A549 (cell line): ENCODE measurements around the gene SIK3. TPM values are rescaled to one million over a fixed set of nuclear protein-coding genes. Genes with fewer than 3 reads are reported as not detected.

Experiments used
- ATAC-seq, 2 experiments: fragments of 200-7000 bp in 1 of 2; fragments of >200 bp in 1 of 2; cut with Nextera tagmentation in 1 of 2; cut with Tn5 transposase in 1 of 2; 3 replicates each; pipeline versions ENCODE4 v1.8.0 to v1.9.1; 2018 to 2020; ENCODE audit warnings: mild to moderate bottlenecking in 1 of 2, moderate library complexity in 1 of 2
- CTCF ChIA-PET: fragments of 300-600 bp; sonication (Branson Sonifier 250); formaldehyde crosslinking; extraction: SDS; loops from one replicate; lab custom pipeline; 2021; ENCODE audit warnings: antibody characterized with exemption, inconsistent platforms; lab: Yijun Ruan, JAX
- POLR2A ChIA-PET: fragments of 350-600 bp; formaldehyde crosslinking; extraction: SDS; loops from one replicate; lab custom pipeline; 2021; ENCODE audit warnings: antibody characterized with exemption, inconsistent platforms; lab: Yijun Ruan, JAX
- DNase-seq, 2 experiments: peaks; one replicate each; pipeline versions ENCODE4 v3.0.0 to v3.0.0-alpha.2; 2011 to 2016; ENCODE audit warnings: low read depth in 1 of 2, low spot score in 1 of 2
- FAIRE-seq: peaks from 2 replicates; lab custom pipeline; 2011; peaks lifted over from hg19 to GRCh38; lab: Jason Lieb, UNC
- H3K27ac ChIP-seq, 2 experiments: fragments of >200 bp; sonication (Bioruptor Twin); formaldehyde crosslinking; 3 replicates each; pipeline ENCODE4 v1.5.1; 2016 to 2017
- H3K4me1 ChIP-seq: fragments of >200 bp; sonication (Bioruptor Twin); formaldehyde crosslinking; 3 replicates; pipeline ENCODE4 v1.6.1; 2016
- H3K4me2 ChIP-seq: fragments of >200 bp; sonication (Bioruptor Twin); formaldehyde crosslinking; 3 replicates; pipeline ENCODE4 v1.6.1; 2016
- H3K4me3 ChIP-seq: fragments of >200 bp; sonication (Bioruptor Twin); formaldehyde crosslinking; 3 replicates; pipeline ENCODE4 v1.5.1; 2016
- H3K9me3 ChIP-seq: fragments of >200 bp; sonication (Bioruptor Twin); formaldehyde crosslinking; 3 replicates; pipeline ENCODE4 v1.6.1; 2016
- CBX8 ChIP-seq: fragments of 200-600 bp; sonication (generic); IDR thresholded peaks from 2 replicates; pipeline ENCODE4 v1.6.1; 2016
- CEBPB ChIP-seq, 2 experiments: fragments of >200 bp in 1 of 2; sonication (Bioruptor Twin) in 1 of 2; formaldehyde crosslinking in 1 of 2; IDR thresholded peaks; 2 replicates each; pipeline ENCODE4 v1.6.1; 2012 to 2016
- CHD4 ChIP-seq: fragments of 200-600 bp; sonication (generic); IDR thresholded peaks from 2 replicates; pipeline ENCODE4 v1.6.1; 2016; ENCODE audit warnings: antibody characterized with exemption, mild to moderate bottlenecking, borderline replicate concordance
- EHMT2 ChIP-seq: fragments of 200-600 bp; sonication (generic); IDR thresholded peaks from 2 replicates; pipeline ENCODE4 v1.6.1; 2016; ENCODE audit warnings: antibody characterized with exemption, low read depth, mild to moderate bottlenecking, moderate library complexity
- EP300 ChIP-seq, 2 experiments: fragments of >200 bp; sonication (Bioruptor Twin); formaldehyde crosslinking; IDR thresholded peaks; 2 replicates in 1 of 2; 3 replicates in 1 of 2; pipeline ENCODE4 v1.6.1; 2016 to 2017
- HEYL ChIP-seq: fragments of 250-450 bp; sonication (Bioruptor Pico); IDR thresholded peaks from 2 replicates; pipeline ENCODE4 v1.8.0; 2021; ENCODE audit warnings: mild to moderate bottlenecking, moderate library complexity
- HOXA7 ChIP-seq: fragments of 250-450 bp; sonication (Bioruptor Pico); IDR thresholded peaks from 2 replicates; pipeline ENCODE4 v1.5.0; 2020; ENCODE audit warnings: mild to moderate bottlenecking, moderate library complexity
- HOXB13 ChIP-seq: fragments of 250-450 bp; sonication (Bioruptor Pico); IDR thresholded peaks from 2 replicates; pipeline ENCODE4 v1.5.0; 2020; ENCODE audit warnings: low read depth, mild to moderate bottlenecking, moderate library complexity
- KDM1A ChIP-seq: fragments of 200-600 bp; sonication (generic); IDR thresholded peaks from 2 replicates; pipeline ENCODE4 v1.6.1; 2016; ENCODE audit warnings: low read depth, mild to moderate bottlenecking
- MAFK ChIP-seq: fragments of 450-650 bp; IDR thresholded peaks from 2 replicates; pipeline ENCODE4 v1.6.1; 2014; ENCODE audit not compliant: partially characterized antibody
- MAX ChIP-seq: IDR thresholded peaks from 2 replicates; pipeline ENCODE4 v1.6.1; 2012
- NFE2L2 ChIP-seq: fragments of 150-350 bp; conservative IDR thresholded peaks from 2 replicates; pipeline ENCODE4 v1.6.1; 2014; ENCODE audit warnings: low read length
- POLR2AphosphoS2 ChIP-seq: conservative IDR thresholded peaks from 2 replicates; pipeline ENCODE4 v1.6.1; 2012; ENCODE audit warnings: low read length, improper control_type of control experiment, inconsistent platforms
- ZNF302 ChIP-seq: fragments of 250-450 bp; sonication (Bioruptor Pico); IDR thresholded peaks from 2 replicates; pipeline ENCODE4 v1.9.0; 2021; ENCODE audit warnings: inconsistent platforms, mild to moderate bottlenecking, moderate library complexity
- WGBS: methylation state at CpG from one replicate; pipeline ENCODE4 v1.1.6; 2017; ENCODE audit errors: missing lambda C conversion rate; 5-methylcytosine and 5-hydroxymethylcytosine counted together
- polyA plus RNA-seq, 4 experiments: library from polyadenylated mRNA; depleted of rRNA in 3 of 4; stranded (reverse); fragments of >200 nt; fragmentation: RNase III in 1 of 4; extraction: RNeasy Plus Mini Kit Qiagen cat#74134 plus additional on column Dnase treatment in 1 of 4; gene quantifications; 2 replicates in 3 of 4; 3 replicates in 1 of 4; pipeline ENCODE4 v1.2.3, GENCODE V29; 2011 to 2017
- TF ChIP-seq, protein P1 (sequence below): fragments of 200-600 bp; sonication (generic); IDR thresholded peaks from 2 replicates; pipeline ENCODE4 v1.6.1; 2016; ENCODE audit warnings: antibody characterized with exemption, mild to moderate bottlenecking, moderate library complexity
- TF ChIP-seq, protein P2 (sequence below): fragments of 250-450 bp; sonication (Bioruptor Pico); IDR thresholded peaks from 2 replicates; pipeline ENCODE4 v1.5.0; 2020; ENCODE audit warnings: low read depth, mild to moderate bottlenecking, moderate library complexity

SIK3 gene
- polyA plus RNA-seq, 2 of the 4 experiments (the other 2 are of a cell fraction), result 8.2 to 9.0 TPM

DNA sequence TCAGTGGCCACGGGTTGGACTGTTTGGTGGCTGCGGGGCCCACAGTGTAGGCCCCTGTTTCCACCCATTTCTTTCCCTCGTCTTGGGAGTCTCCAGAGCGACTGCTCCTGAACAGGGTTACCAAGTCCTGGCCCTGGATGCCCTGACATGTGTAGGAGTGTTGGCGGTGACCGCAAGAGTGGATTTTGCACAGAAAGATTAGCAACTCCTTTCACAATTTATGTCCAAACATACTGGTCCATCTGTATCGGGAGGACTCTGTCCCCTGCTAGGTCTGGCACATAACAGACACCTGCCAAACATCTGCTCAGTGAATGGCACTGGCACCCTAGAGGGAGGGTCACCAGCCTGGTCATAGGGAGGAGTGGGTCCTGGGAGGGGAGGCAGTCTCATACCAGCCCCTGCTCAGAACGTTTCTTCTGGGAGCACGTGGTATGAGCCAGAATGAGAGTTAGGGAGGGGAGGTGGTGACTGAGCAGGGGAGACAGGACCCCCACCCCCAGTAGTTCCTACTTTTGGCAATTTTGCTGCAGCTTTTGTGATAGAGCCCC, 257.4 kb downstream of the SIK3 start:
- H3K9me3 ChIP-seq, result no peaks in the 10 kb centered on the region
- no peak overlapping the region for H3K4me3 ChIP-seq
- H3K4me2 ChIP-seq, result no peak overlapping the region
- TF ChIP-seq MAFK (no peak), CEBPB (IDR thresholded peaks at IDR 0.05) (no peak), ZNF302 (no peak), POLR2AphosphoS2 (no peak), EHMT2 (no peak), EP300 (IDR thresholded peaks at IDR 0.05) (no peak)
- TF ChIP-seq, protein P1, sequence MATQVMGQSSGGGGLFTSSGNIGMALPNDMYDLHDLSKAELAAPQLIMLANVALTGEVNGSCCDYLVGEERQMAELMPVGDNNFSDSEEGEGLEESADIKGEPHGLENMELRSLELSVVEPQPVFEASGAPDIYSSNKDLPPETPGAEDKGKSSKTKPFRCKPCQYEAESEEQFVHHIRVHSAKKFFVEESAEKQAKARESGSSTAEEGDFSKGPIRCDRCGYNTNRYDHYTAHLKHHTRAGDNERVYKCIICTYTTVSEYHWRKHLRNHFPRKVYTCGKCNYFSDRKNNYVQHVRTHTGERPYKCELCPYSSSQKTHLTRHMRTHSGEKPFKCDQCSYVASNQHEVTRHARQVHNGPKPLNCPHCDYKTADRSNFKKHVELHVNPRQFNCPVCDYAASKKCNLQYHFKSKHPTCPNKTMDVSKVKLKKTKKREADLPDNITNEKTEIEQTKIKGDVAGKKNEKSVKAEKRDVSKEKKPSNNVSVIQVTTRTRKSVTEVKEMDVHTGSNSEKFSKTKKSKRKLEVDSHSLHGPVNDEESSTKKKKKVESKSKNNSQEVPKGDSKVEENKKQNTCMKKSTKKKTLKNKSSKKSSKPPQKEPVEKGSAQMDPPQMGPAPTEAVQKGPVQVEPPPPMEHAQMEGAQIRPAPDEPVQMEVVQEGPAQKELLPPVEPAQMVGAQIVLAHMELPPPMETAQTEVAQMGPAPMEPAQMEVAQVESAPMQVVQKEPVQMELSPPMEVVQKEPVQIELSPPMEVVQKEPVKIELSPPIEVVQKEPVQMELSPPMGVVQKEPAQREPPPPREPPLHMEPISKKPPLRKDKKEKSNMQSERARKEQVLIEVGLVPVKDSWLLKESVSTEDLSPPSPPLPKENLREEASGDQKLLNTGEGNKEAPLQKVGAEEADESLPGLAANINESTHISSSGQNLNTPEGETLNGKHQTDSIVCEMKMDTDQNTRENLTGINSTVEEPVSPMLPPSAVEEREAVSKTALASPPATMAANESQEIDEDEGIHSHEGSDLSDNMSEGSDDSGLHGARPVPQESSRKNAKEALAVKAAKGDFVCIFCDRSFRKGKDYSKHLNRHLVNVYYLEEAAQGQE, result no peak
- POLR2A ChIA-PET, result no interaction called here
- ATAC-seq (no peak), FAIRE-seq (no peak), DNase-seq (no peak)
- H3K27ac ChIP-seq, result no peak overlapping the region
- no peaks in the 10 kb centered on the region for H3K4me1 ChIP-seq
- WGBS, result 76% methylated on average over 5 of the region's 9 CpGs
- CTCF ChIA-PET, result interaction anchor here (1.2 to 1.8 kb wide), 2 partner anchors 12 to 19 kb away, joined by 3 to 4 read pairs; no protein-coding TSS in a partner anchor

DNA sequence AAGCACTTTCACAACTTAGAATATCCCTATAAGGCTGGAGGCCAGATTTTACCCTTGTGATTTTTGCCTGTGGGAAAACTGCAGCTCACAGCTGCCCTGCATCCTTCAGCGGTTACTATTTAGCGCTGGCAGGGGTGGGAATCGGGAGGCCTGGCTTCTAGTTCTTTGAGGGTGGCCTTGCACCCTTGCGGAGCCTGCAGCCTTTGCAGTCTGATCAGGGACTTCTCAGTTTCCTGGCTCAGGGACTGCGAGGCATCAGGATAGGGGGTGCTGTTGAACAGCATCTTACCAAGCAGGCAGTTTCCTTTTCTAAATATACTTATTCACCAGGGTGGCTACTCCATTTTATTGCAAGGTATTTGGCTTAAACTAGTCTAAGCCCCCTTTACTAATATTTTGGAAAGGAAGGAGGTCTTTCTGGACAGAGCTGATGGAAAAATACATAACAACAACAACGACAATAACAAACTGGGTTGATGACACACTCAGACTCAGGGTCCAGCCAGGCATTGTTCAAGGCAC, 257.9 kb downstream of the SIK3 start:
- TF ChIP-seq NFE2L2 (no peak), HOXB13 (CRISPR knock-in tag) (no peak), KDM1A (no peak), HOXA7 (no peak), CBX8 (no peak), MAX (no peak), CEBPB (IDR thresholded peaks at IDR 0.05) (no peak), ZNF302 (no peak)
- TF ChIP-seq, protein P2, sequence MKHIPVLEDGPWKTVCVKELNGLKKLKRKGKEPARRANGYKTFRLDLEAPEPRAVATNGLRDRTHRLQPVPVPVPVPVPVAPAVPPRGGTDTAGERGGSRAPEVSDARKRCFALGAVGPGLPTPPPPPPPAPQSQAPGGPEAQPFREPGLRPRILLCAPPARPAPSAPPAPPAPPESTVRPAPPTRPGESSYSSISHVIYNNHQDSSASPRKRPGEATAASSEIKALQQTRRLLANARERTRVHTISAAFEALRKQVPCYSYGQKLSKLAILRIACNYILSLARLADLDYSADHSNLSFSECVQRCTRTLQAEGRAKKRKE, result no peak
- FAIRE-seq (no peak), ATAC-seq (no peak), DNase-seq (no peak)
- Histone ChIP-seq H3K4me2 (no peak overlapping the region), H3K4me3 (no peak overlapping the region), H3K9me3 (no peaks in the 10 kb centered on the region), H3K4me1 (0 out of 3 replicates have a peak, but pooled peaks cover 4% of the 10 kb centered on the region), H3K27ac (no peak overlapping the region)
- POLR2A ChIA-PET, result no interaction called here
- 65% methylated on average over 5 of the region's 6 CpGs for WGBS
- CTCF ChIA-PET, result interaction anchor here (1.1 to 1.8 kb wide), 4 partner anchors 13 to 51 kb away, joined by 3 to 4 read pairs (median 4); partner anchors contain the start of gene APOA5

GRCh38 chr11:116838321-116839084, 259.7 kb downstream of the SIK3 start:
- Histone ChIP-seq H3K9me3 (no peaks in the 10 kb centered on the region), H3K4me1 (0 out of 3 replicates have a peak, but pooled peaks cover 4% of the 10 kb centered on the region), H3K27ac (no peak overlapping the region), H3K4me3 (no peak overlapping the region), H3K4me2 (no peak overlapping the region)
- ATAC-seq (no peak), DNase-seq (no peak), FAIRE-seq (no peak)
- TF ChIP-seq CHD4 (no peak), HEYL (CRISPR knock-in tag) (no peak)
- CTCF ChIA-PET, result interaction anchor here (1.3 to 1.5 kb wide), 2 partner anchors 25 to 49 kb away, joined by 3 read pairs; no protein-coding TSS in a partner anchor
- POLR2A ChIA-PET, result no interaction called here
- 60% methylated on average over 5 of the region's 6 CpGs for WGBS
